SK-N-DZ (cell line): Measurements from ENCODE around the gene NDUFV3.
"Not testable (repeated sequence)": the region's sequence is repeated elsewhere in the genome, so short reads cannot be mapped to it uniquely, and the experiment has no call there.

Experiments
- DNase-seq: peaks from one replicate; pipeline ENCODE4 v3.0.0-alpha.2; 2015; ENCODE audit warnings: low spot score

Gene NDUFV3

GRCh38 chr21:42855937-42856335, 37.2 kb upstream of the NDUFV3 start:
- DNase-seq = no peak

- DNase-seq = no peak
These were observed 35.9 kb upstream of the NDUFV3 start for GRCh38 chr21:42857216-42857615.

GRCh38 chr21:42858185-42858847, 34.8 kb upstream of the NDUFV3 start:
- no peak for DNase-seq

- DNase-seq = no peak
These were observed 33.9 kb upstream of the NDUFV3 start for GRCh38 chr21:42858957-42859890.

GRCh38 chr21:42859891-42860230, 33.2 kb upstream of the NDUFV3 start:
- no peak for DNase-seq

- no peak for DNase-seq
These were observed 32.8 kb upstream of the NDUFV3 start for GRCh38 chr21:42860345-42860744.

GRCh38 chr21:42861311-42861847, 31.7 kb upstream of the NDUFV3 start:
- DNase-seq = no peak

- no peak for DNase-seq
These were observed 31.2 kb upstream of the NDUFV3 start for GRCh38 chr21:42861848-42862400.

- DNase-seq = no peak
These were observed 30.2 kb upstream of the NDUFV3 start for GRCh38 chr21:42862774-42863503.

GRCh38 chr21:42863504-42863870, 29.6 kb upstream of the NDUFV3 start:
- DNase-seq = no peak

GRCh38 chr21:42864286-42864685, 28.8 kb upstream of the NDUFV3 start:
- DNase-seq = no peak

- DNase-seq = no peak
These were observed 28.0 kb upstream of the NDUFV3 start for GRCh38 chr21:42864815-42865775.

GRCh38 chr21:42865776-42866160, 27.3 kb upstream of the NDUFV3 start:
- DNase-seq = no peak

- DNase-seq = no peak
These were observed 24.9 kb upstream of the NDUFV3 start for GRCh38 chr21:42868196-42868595.

- DNase-seq = no peak
These were observed 20.0 kb upstream of the NDUFV3 start for GRCh38 chr21:42873096-42873495.

- not testable (repeated sequence) for DNase-seq
These were observed 17.3 kb upstream of the NDUFV3 start for GRCh38 chr21:42875811-42876210.

GRCh38 chr21:42878678-42878992, 14.5 kb upstream of the NDUFV3 start:
- no peak for DNase-seq

- peak; percentile 97 for DNase-seq
These were observed 13.9 kb upstream of the NDUFV3 start, which contains the start of gene WDR4 for GRCh38 chr21:42878993-42879787. WDR4 (minus strand) TSS chr21:42879539; CDS start chr21:42879495, 44 bp downstream.

- DNase-seq = no peak
These were observed 12.8 kb upstream of the NDUFV3 start for GRCh38 chr21:42880352-42880751.

- DNase-seq = no peak
These were observed 9.2 kb upstream of the NDUFV3 start for GRCh38 chr21:42883921-42884320.
